A673 (cell line): Measurements from ENCODE around the gene ARHGEF28. TPM values are rescaled to one million over a fixed set of nuclear protein-coding genes. Genes with fewer than 3 reads are reported as not detected.

Experiments used
- BruUV-seq: library from RNA; stranded (reverse); fragments of 400-500 nt; replicated peaks from 2 replicates; lab custom pipeline; 2021; lab: Mats Ljungman, UMichigan
- CTCF ChIA-PET: fragments of 300-600 bp; sonication (Branson Sonifier 250); formaldehyde crosslinking; loops from one replicate; lab custom pipeline; 2022; ENCODE audit warnings: antibody characterized with exemption; lab: Charles Lee
- POLR2A ChIA-PET: fragments of 300-600 bp; sonication (Branson Sonifier 250); formaldehyde crosslinking; loops from one replicate; lab custom pipeline; 2022; ENCODE audit warnings: antibody characterized with exemption; ENCODE audit not compliant: low non-redundant PET; lab: Charles Lee
- DNase-seq: peaks from one replicate; pipeline ENCODE4 v3.0.0-alpha.2; 2015; ENCODE audit warnings: low spot score
- H3K27ac ChIP-seq: fragments of 200-600 bp; sonication (generic); 2 replicates; pipeline ENCODE4 v1.5.1; 2016; ENCODE audit warnings: mixed run types, low read depth, mild to moderate bottlenecking, mixed read lengths, antibody characterized with exemption, low read length; ENCODE audit not compliant: poor library complexity, severe bottlenecking
- H3K27me3 ChIP-seq: fragments of 200-600 bp; sonication (generic); replicated peaks from 2 replicates; pipeline ENCODE4 v1.6.1; 2017; ENCODE audit warnings: mixed run types, low read depth, mild to moderate bottlenecking, mixed read lengths, antibody characterized with exemption, low read length; ENCODE audit not compliant: insufficient read depth, poor library complexity
- H3K36me3 ChIP-seq: fragments of 200-600 bp; sonication (generic); 2 replicates; pipeline ENCODE4 v1.6.1; 2016; ENCODE audit warnings: mixed run types, mild to moderate bottlenecking, mixed read lengths, antibody characterized with exemption, low read length; ENCODE audit not compliant: insufficient read depth, poor library complexity, severe bottlenecking
- H3K4me1 ChIP-seq: fragments of 200-600 bp; sonication (generic); 2 replicates; pipeline ENCODE4 v1.6.1; 2017; ENCODE audit warnings: mixed run types, mild to moderate bottlenecking, mixed read lengths, antibody characterized with exemption, low read length; ENCODE audit not compliant: insufficient read depth, poor library complexity, severe bottlenecking
- H3K4me3 ChIP-seq: fragments of 200-600 bp; sonication (generic); 2 replicates; pipeline ENCODE4 v1.5.1; 2016; ENCODE audit warnings: low read depth, mixed run types, mild to moderate bottlenecking, mixed read lengths, low read length; ENCODE audit not compliant: poor library complexity, severe bottlenecking
- H3K9me3 ChIP-seq: fragments of 200-600 bp; sonication (generic); 2 replicates; pipeline ENCODE4 v1.6.1; 2016; ENCODE audit warnings: mixed run types, low read depth, mild to moderate bottlenecking, mixed read lengths, antibody characterized with exemption, low read length; ENCODE audit not compliant: poor library complexity, severe bottlenecking
- CTCF ChIP-seq: fragments of 300-800, 200-600 bp; sonication (generic); conservative IDR thresholded peaks from 2 replicates; pipeline ENCODE4 v1.5.1; 2017; ENCODE audit warnings: low read depth, mild to moderate bottlenecking, antibody characterized with exemption, low read length, moderate library complexity, mixed read lengths
- EZH2 ChIP-seq: fragments of 200-600 bp; sonication (generic); IDR thresholded peaks from 2 replicates; pipeline ENCODE4 v1.6.1; 2017; ENCODE audit warnings: borderline replicate concordance, low read depth, mild to moderate bottlenecking, mixed read lengths, antibody characterized with exemption, low read length; ENCODE audit not compliant: poor library complexity, severe bottlenecking
- intact Hi-C: fragments of 100-400 bp; cut with micrococcal nuclease; formaldehyde crosslinking; loops from one replicate; pipeline ENCODE4 v1.10.0; 2022; ENCODE audit not compliant: unreplicated experiment
- total RNA-seq: library from RNA; stranded (reverse); gene quantifications from 2 replicates; pipeline ENCODE4 v1.2.3, GENCODE V29; 2021

The ARHGEF28 gene
- total RNA-seq, 1 experiment from 2014 or later: 3.4 TPM

GRCh38 chr5:73638344-73639095 is 12.5 kb downstream of the ARHGEF28 start:
- ChIA-PET CTCF (no interaction called here), POLR2A (no interaction called here)
- H3K4me1 ChIP-seq: peaks cover 6% of the 10 kb centered on the region
- H3K9me3 ChIP-seq: no peaks in the 10 kb centered on the region
- no peak overlapping the region for H3K4me3 ChIP-seq
- peak; percentile 47 for DNase-seq
- no TSS peak for BruUV-seq
- TF ChIP-seq EZH2: no peak
- TF ChIP-seq CTCF: no peak
- intact Hi-C loops: no loop called here
- no peak overlapping the region for H3K27ac ChIP-seq
- no peaks in the 10 kb centered on the region for H3K36me3 ChIP-seq
- H3K27me3 ChIP-seq: no peaks in the 10 kb centered on the region

GRCh38 chr5:73640861-73641320 is 14.9 kb downstream of the ARHGEF28 start:
- H3K4me1 ChIP-seq: peaks cover 6% of the 10 kb centered on the region
- no peak overlapping the region for H3K4me3 ChIP-seq
- H3K9me3 ChIP-seq: no peaks in the 10 kb centered on the region
- no peak overlapping the region for H3K27ac ChIP-seq
- intact Hi-C loops: no loop called here
- H3K36me3 ChIP-seq: no peaks in the 10 kb centered on the region
- peak; percentile 50 for DNase-seq
- TF ChIP-seq EZH2 (no peak), CTCF (no peak)
- POLR2A ChIA-PET: no interaction called here
- H3K27me3 ChIP-seq: no peaks in the 10 kb centered on the region
- BruUV-seq: no TSS peak
- CTCF ChIA-PET: no interaction called here

- ChIA-PET POLR2A (no interaction called here), CTCF (no interaction called here)
- no peak for DNase-seq
- H3K4me3 ChIP-seq: no peak overlapping the region
- no peaks in the 10 kb centered on the region for H3K9me3 ChIP-seq
- BruUV-seq: no TSS peak
- H3K4me1 ChIP-seq: peaks cover 6% of the 10 kb centered on the region
- intact Hi-C loops: no loop called here
- H3K36me3 ChIP-seq: no peaks in the 10 kb centered on the region
- H3K27me3 ChIP-seq: no peaks in the 10 kb centered on the region
- TF ChIP-seq EZH2 (no peak), CTCF (no peak)
- H3K27ac ChIP-seq: no peak overlapping the region
These were observed 15.8 kb downstream of the ARHGEF28 start for GRCh38 chr5:73641811-73642210.
